ENCODE data around the gene CFAP46. TPM values are rescaled to one million over a fixed set of nuclear protein-coding genes. Genes with fewer than 3 reads are reported as not detected.

Gene CFAP46
- total and polyA plus RNA-seq, 4 donors: 3.1 to 18.8 (median 7.1) TPM

DNA sequence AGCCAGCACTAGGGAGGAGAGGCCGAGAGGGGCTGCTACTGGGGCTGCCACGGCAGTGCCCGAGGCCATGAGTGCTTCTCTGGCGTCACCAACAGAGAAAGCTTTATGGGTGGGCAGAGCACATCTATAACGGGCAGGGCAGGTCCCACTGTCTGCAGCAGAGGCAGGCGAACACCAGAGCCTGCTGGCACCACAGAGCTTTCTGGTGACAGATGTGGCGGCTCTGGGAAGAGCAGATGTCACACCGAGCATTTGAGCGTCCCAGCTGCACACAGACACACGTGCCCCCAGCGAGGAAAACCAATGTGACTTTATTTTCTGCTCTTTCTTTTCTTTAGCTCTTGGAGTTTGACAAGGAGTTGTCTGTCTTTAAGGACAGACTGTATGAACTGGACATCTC, 176.9 kb downstream of the CFAP46 start:
- no peaks in the 10 kb centered on the region for H3K27me3 ChIP-seq (ENCODE audit: control insufficient read depth in 3 of 3, insufficient read depth in 3 of 3, low read length in 2 of 3)
- TF ChIP-seq, protein P1, sequence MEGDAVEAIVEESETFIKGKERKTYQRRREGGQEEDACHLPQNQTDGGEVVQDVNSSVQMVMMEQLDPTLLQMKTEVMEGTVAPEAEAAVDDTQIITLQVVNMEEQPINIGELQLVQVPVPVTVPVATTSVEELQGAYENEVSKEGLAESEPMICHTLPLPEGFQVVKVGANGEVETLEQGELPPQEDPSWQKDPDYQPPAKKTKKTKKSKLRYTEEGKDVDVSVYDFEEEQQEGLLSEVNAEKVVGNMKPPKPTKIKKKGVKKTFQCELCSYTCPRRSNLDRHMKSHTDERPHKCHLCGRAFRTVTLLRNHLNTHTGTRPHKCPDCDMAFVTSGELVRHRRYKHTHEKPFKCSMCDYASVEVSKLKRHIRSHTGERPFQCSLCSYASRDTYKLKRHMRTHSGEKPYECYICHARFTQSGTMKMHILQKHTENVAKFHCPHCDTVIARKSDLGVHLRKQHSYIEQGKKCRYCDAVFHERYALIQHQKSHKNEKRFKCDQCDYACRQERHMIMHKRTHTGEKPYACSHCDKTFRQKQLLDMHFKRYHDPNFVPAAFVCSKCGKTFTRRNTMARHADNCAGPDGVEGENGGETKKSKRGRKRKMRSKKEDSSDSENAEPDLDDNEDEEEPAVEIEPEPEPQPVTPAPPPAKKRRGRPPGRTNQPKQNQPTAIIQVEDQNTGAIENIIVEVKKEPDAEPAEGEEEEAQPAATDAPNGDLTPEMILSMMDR (IDR thresholded peaks at IDR 0.05; ENCODE audit: control extremely low read depth, extremely low read depth): no peak
- no peaks in the 10 kb centered on the region for H3K4me1 ChIP-seq (ENCODE audit: control insufficient read depth in 5 of 5, insufficient read depth in 5 of 5, low read length in 5 of 5)
- no peak overlapping the region for H3K4me3 ChIP-seq
- H3K9ac ChIP-seq (ENCODE audit: insufficient read depth in 1 of 2, low read length in 2 of 2): no peak overlapping the region
- DNase-seq (no peak), ATAC-seq (ENCODE audit: insufficient read depth, low FRiP score) (no peak)
- H3K36me3 ChIP-seq (ENCODE audit: control insufficient read depth in 4 of 4, insufficient read depth in 4 of 4, low read length in 4 of 4): peaks cover 0 to 27% (median 11%) of the 10 kb centered on the region in 4 donors
- H3K9me3 ChIP-seq (ENCODE audit: control insufficient read depth in 4 of 4, insufficient read depth in 3 of 4, low read length in 3 of 4): peaks cover 0 to 4% (median 0%) of the 10 kb centered on the region in 4 donors
- WGBS, 2 donors: 92 to 93% methylated on average over 11 of the region's 11 CpGs
- no peak overlapping the region for H3K27ac ChIP-seq (ENCODE audit: low read depth in 1 of 2, low read length in 1 of 2)

DNA sequence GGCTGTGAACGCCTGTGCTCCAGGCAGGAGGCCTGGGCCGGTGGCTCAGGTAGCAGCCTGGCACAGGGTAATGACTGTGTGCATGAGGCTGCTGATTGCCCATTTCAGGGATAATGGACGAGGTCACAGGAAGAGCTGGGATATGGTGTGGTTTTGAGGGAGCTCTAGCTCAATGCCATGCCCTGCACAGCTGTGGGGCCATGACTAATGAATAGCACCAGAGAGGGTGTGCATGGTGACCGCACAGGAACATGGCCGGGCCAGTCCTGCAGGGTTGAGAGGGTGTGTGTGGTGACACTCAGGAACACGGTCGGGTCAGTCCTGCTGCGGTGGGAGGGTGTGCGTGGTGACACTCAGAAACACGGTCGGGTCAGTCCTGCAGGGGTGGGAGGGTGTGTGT, 178.3 kb downstream of the CFAP46 start:
- TF ChIP-seq, protein P1 (IDR thresholded peaks at IDR 0.05; ENCODE audit: control extremely low read depth, extremely low read depth): no peak
- Histone ChIP-seq H3K27ac (ENCODE audit: low read depth in 1 of 2, low read length in 1 of 2) (no peak overlapping the region), H3K9ac (ENCODE audit: insufficient read depth in 1 of 2, low read length in 2 of 2) (no peak overlapping the region), H3K27me3 (ENCODE audit: control insufficient read depth in 3 of 3, insufficient read depth in 3 of 3, low read length in 2 of 3) (no peaks in the 10 kb centered on the region), H3K4me1 (ENCODE audit: control insufficient read depth in 5 of 5, insufficient read depth in 5 of 5, low read length in 5 of 5) (no peaks in the 10 kb centered on the region), H3K9me3 (ENCODE audit: control insufficient read depth in 4 of 4, insufficient read depth in 3 of 4, low read length in 3 of 4) (peaks cover 0 to 3% (median 0%) of the 10 kb centered on the region in 4 donors), H3K4me3 (no peak overlapping the region), H3K36me3 (ENCODE audit: control insufficient read depth in 4 of 4, insufficient read depth in 4 of 4, low read length in 4 of 4) (peaks cover 0 to 23% (median 9%) of the 10 kb centered on the region in 4 donors)
- 81 to 89% methylated on average over 11 of the region's 11 CpGs for WGBS, 2 donors
- DNase-seq (no peak), ATAC-seq (ENCODE audit: insufficient read depth, low FRiP score) (no peak)

- H3K36me3 ChIP-seq (ENCODE audit: control insufficient read depth in 4 of 4, insufficient read depth in 4 of 4, low read length in 4 of 4): peaks cover 0 to 23% (median 7%) of the 10 kb centered on the region in 4 donors
- no peak for ATAC-seq (ENCODE audit: insufficient read depth, low FRiP score)
- WGBS, 2 donors: 94 to 97% methylated on average over 5 of the region's 5 CpGs
Measured at GRCh38 chr10:132763545-132763944, 178.8 kb downstream of the CFAP46 start.

More at GRCh38 chr10:132763545-132763944, 178.8 kb downstream of the CFAP46 start:
- no peaks in the 10 kb centered on the region for H3K27me3 ChIP-seq (ENCODE audit: control insufficient read depth in 3 of 3, insufficient read depth in 3 of 3, low read length in 2 of 3)
- peaks cover 0 to 3% (median 0%) of the 10 kb centered on the region in 4 donors for H3K9me3 ChIP-seq (ENCODE audit: control insufficient read depth in 4 of 4, insufficient read depth in 3 of 4, low read length in 3 of 4)
- TF ChIP-seq, protein P1 (IDR thresholded peaks at IDR 0.05; ENCODE audit: control extremely low read depth, extremely low read depth): no peak
- H3K4me3 ChIP-seq: no peak overlapping the region
- H3K27ac ChIP-seq (ENCODE audit: low read depth in 1 of 2, low read length in 1 of 2): no peak overlapping the region
- H3K9ac ChIP-seq (ENCODE audit: insufficient read depth in 1 of 2, low read length in 2 of 2): no peak overlapping the region
- DNase-seq: no peak
- H3K4me1 ChIP-seq (ENCODE audit: control insufficient read depth in 5 of 5, insufficient read depth in 5 of 5, low read length in 5 of 5): no peaks in the 10 kb centered on the region

Data from lung (tissue), 12 donors.